ENCODE data around the gene XAGE2.
"Not testable (repeated sequence)": the region's sequence is repeated elsewhere in the genome, so short reads cannot be mapped to it uniquely, and the experiment has no call there.

The XAGE2 gene, protein sequence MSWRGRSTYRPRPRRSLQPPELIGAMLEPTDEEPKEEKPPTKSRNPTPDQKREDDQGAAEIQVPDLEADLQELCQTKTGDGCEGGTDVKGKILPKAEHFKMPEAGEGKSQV

DNA sequence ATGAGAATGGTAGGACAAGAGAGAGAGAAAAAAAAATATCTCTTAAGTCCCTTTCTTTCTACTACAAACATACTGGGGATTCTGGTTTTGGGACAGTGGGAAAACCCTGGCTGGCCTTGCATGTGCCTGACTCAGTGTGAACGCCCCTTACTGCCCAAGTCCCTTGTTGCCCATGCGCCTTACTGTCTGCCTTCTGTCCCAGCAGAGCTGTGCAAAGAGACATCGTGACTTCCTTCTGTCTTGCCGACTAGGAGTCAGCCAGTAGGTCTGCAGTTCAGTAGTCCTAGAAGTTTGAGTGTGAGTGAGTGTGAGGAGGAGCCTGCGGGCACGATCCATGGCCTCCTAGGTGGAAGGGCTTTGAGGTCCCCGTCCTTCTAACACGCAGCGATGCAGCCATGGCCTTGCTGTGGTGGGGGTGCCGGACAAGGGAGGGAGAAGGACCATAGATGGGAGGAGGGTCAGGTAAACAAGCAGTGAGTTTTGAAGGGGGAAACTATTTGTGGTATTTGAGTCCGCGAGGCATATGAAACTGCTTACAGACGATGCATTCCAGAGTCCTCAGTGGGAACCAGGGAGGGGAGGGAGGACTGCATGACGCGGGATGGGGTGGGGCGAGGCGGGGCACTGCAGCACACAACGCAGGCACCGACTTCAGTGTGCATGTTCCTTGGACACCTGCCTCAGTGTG, at the start of gene XAGE2:
XAGE2 (plus strand) TSS at position 654 of the 688 bp plus-strand sequence. CDS start 994 bp downstream, outside the sequence.
- no peak for DNase-seq

DNA sequence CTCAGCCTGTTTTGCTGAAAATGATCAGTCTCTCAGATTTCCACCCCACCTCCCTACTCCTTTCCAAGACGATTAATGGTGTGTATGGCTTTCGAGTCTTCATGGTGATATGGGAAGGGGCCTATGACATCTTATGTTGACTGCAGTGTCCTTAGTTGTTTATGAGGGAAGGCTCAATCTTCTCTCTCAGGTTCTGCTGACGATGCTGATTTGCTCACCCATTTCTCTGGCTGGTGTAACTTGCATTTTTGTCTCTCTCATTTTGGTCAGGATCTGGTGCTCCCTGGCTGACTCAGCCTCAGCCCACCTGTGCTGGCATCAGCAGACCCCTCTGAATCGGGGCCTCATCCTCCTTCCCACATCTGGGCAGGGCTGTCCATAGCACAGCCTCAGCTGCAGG, 31.4 kb upstream of the XAGE2 start:
- no peak for DNase-seq

DNA sequence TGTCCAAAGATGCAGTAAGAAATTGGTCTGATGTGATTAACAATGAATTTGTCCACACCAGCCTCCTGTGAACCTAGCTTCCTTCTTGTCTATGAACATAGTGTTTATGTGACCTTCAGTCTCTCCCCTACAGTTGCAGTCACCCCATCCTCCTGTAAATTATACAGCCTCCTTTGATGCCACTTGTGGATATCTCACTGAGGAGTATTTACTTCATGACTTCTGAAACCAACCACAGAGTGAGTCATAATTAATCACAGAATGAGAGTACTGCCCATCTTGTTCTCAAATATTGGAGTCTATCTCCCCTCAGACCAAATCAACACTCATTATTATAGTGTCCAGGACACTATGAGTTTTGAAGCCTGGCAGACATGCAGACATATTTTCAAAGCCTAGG, 27.3 kb upstream of the XAGE2 start:
- peak; percentile 1 for DNase-seq

DNA sequence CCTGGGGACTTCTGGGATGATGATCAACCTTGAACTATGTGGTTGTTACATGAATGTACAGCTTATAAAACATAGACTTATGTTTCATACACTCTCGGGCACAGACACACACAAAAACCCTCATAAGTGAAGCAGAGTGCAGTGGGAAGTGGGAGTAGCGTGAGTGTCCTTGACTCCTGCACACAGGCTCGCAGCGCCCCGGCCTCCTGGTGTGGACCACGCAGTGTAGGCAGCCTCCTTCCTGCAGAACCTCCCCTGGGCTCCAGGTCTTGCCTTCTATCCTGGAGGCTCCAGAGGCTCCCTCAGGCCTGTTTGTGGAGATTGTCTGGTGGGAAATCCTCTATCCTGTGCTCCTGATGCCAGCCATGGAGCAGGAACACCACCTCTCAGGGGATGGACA, 25.7 kb upstream of the XAGE2 start:
- DNase-seq, result not testable (repeated sequence)

DNA sequence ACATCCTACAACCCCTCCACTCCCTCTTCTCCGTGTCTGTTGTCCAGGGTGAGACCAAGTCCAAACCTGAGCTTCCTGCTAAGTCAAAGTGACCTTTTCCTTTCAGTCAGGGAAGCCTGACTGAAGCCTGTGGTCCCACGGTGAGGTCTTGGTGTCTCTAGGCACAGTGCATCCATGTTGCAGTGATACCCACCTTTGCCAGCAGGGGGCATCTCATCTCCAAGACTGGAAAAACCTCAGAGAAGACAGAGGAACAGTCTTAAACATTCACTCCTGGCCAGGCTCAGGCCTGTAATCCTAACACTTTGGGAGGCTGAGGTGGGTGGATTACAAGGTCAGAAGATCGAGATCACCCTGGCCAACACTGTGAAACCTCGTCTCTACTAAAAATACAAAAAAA, 23.4 kb upstream of the XAGE2 start:
- peak; percentile 1 for DNase-seq

DNA sequence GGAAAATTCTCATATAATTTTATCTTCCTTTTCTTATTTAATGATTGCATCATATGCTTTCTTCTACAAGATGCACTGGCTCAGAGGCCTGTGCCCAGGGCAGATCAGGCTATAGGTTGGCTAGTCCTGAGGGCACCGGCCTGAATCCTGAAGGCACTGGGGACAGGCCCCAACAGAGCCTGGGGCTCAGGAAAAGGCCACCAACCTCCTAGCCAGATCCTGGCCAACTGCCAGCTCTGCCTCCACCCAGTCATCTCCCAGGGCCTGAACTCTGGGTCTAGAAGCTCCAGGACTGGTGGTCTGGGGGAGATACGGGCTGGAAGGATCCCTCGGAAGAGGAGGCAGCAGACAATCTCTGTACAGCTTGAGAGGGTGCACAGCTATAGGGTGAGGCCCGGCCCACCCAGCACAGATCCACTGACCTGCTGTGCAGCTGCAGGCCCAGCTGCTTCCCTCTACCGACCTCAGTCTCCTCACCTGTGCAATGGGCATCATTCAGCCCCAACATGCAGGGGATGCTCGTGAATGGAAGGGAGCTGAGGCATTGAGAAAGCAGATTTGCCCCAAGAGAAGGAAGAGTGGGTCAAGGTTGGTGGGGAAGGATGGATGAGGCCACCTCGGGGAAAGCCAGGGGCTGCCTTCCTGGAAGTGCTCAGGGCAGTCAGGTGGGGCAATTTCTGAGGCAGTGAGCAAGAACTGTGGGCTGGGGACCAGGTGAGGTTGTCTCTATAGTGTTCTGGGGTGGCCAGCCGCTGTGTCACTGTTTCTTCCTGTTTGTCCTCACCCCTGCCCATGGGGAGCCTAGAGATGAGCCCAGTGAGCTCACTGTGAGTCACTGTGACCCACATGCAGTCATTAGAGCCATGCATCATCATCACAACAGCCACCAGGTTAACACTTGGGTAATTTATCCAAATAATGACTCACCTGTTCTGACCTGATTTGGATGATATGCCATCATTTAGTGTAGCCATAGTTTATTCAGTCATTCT, 22.4 kb upstream of the XAGE2 start:
- peak; percentile 8 for DNase-seq

DNA sequence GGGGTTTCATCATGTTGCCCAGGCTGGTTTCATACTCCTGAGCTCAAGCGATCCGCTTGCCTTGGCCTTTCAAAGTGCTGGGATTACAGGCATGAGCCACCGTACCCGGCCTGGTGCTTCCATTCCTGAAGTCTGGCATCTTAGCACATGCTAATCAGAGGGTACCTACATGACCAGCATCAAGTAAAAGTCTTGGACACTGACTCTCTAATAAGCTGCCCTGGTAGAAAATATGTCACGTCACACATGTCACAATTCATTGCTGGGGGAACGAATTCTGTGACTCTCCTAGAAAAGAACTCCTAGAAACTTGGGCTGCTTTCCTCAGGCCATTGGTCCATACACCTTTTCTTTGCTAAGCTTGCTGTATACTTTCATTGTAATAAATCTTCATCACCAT, 19.1 kb upstream of the XAGE2 start:
- no peak for DNase-seq

DNA sequence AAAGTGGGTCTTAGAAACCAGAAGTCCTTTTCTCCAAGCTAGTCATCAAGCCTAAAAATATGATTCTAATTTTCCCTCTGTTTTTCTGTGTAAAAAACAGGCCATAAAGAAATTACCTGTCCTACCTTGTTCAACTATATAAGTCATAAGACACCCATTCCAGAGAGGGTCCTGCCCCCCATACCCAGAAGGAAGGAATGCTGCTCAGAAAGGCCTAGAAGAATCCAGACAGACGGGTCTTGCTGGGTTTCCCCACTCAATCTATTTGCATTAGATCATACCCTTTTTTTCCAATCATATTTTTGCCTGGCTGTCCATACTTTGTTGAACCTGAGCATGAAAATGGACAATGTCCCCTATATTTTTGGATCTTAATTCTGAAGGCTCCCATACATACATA, 16.3 kb upstream of the XAGE2 start:
- no peak for DNase-seq

DNA sequence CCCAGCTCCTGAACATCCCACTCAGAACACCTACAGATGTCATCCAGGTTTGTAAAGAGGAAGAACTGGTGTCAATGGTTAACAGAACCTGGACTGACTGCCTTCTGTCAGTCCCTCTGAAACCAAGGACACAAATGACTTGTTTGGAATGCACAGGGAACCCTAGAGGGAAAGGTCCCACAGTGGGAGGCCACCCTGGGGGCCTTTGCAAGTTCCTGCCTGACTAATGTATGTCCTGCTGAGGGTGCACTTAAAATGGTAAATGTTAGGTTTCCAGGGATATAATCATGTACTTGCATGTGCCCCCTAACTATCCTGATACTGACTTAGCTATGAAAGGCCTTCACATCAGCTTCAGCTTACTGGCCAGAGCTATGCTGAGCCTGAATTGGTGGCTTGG, 15.0 kb upstream of the XAGE2 start:
- no peak for DNase-seq

DNA sequence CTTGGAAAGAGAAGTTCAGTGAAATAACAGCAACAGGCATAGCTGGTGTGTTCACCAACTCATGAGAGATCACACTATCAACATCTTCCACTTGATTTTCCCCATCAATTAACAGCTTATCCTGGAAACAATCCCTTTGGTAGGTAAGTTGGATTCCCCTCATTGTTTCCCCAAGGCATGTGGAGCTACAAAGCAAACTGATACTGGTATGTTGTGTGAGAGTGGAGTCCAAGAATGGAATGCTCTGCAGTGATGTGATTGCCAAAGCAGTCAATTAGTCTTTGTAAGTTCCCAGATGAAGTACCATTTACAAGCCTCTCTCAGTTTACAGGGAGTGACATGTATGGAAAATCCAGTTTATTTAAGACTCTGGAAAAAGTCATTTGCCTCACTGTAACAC, 13.7 kb upstream of the XAGE2 start:
- DNase-seq, result no peak

DNA sequence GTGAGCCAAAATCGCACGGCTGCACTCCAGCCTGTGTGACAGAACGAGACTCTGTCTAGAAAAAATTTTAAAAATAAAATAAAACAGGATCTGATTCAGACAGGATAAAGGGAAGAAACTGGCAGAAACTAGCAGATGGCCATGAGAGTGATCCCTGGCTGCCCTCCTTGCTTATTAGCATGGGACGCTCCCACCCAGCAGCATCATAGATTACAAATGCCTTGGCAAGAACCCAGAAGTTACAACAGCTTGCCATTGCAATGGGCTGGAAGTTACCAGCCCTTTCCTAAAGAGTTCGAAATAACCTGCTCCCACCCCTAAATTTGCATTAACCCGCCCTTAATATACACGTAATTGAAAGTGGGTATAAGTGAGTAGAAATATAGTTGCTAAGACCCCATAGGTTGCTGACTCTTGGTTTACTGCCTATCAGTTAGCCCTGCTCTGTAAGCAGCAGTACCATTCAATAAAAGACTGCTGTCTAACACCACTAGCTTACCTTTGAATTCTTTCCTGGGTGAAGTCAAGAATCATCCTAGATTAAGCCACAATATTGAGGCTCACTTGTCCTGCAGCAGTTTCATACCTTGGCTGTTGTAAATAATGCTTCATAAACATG, 9.1 kb upstream of the XAGE2 start:
- peak; percentile 2 for DNase-seq

DNA sequence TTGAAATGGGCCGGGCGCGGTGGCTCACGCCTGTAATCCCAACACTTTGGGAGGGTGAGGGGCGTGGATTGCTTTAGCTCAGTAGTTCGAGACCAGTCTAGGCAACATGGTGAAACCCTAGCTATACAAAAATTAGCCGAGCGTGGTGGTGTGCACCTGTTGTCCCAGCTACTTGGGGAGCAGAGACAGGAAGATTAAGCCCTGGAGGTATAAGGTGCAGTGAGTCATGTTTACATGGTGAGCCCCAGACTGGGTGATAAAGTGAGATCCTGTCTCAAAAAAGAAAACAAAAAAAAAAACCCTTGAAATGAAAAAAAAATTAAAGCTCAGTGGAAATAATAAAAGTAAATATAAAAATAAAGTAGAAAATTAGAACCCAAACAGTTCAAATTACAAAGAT, 6.9 kb upstream of the XAGE2 start:
- DNase-seq, result no peak

DNA sequence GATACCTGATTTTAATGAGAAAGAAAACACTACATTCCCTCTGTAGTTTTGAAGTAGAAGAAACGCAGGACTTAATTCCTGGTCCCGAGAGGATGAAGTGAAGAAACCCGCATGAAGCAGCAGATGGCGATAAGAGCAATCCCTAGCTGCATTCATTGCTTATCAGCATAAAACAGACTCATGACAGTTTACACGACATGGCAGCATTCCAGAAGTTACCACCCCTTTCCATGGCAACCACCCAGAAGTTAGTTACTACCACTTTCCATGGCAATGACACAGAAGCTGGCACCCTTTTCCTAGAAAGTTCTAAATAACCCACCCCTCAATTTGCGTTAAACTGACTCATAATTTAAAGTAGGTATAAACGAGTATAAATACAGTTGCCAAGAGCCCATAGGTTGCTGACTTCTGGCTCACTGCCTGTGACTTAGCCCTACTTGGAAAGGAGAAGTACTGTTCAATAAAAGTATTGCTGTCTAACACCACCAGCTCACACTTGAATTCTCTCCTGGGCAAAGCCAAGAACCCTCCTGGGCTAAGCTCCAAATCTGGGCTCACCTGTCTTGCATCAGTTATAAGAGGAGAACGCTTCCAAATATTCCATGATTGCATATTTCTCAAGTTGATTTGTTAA, 5.5 kb upstream of the XAGE2 start:
- DNase-seq, result no peak

DNA sequence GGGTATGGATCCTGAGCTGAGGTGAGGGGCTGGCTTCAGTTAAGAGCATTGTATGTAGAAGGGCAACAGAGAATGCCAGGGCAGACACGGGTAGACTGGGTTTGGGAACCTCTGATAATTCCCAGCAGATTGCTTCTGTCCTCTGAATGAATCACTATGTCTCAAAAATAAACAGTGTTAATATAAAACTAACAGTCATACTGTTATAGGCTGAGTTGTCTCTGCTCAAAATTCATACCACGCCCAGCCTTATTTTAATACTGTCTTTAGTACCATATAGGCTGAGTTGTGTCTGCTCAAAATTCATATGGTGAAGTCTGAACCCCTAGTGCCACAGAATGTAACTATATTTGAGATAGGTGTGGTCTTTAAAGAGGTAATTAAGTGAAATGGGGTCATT, 10.0 kb downstream of the XAGE2 start:
- DNase-seq, result no peak

DNA sequence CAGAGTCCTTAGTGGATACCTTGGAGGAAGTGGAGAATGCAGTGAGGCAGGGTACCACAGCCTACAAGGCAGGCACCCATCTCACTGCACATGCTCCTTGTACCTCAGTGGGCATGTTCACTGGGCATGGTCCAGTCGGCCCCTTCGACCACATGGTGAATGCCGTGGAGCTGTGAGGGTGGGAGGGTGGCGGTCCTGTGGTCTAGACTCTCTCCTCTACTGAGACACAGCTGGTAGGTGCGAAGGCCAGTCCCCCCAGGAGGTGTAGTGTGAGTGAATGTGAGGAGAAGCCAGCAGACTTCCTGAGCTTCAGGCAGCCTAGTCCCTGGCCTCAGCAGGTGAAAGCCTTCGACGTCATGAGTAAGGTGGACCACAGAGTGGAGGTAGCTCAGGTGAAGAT, 12.2 kb downstream of the XAGE2 start:
- DNase-seq, result no peak

DNA sequence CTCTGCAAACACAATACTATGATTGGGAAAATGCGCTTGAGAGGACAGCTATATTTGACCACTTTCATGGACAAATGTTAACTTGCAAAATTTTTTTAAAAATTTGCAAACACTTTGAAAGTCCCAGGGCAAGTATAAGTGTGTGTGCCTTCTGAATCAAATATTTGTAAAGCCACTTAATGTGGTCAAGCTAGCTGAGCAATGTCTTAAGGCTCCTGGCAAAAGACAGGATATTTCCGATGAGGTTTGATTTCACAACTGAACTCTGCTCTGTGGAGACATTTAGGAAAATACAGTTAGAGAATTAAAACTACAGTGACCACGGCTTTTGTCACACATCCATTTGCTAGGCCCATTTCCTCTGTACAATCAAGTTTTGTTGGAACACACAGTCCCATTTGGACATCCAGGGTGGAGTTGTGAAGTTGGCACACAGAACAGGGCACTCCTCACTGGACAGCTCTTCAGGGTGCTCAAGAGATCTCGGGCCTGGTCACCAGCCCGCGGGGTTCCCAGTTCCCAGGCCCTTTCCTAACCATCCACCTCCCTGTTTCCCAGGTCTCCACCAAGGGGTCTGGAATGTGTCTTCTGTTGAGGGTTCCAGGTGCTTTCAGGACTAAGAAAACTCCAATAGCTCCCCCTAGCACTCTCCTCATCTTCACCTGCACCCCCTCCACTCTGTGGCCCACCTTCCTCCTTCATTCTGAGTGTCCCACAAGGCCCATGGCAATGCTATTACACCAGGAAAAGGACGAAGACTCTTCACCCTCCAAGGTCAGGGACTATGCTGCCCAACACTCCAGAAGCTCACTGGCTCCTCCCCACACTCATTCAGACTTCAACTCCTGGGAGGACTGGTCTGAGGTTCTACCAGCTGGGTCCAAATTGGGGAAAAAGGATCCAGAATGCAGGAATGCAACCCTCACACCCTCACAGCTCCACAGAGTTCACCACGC, 41.9 kb downstream of the XAGE2 start:
- DNase-seq, result no peak

DNA sequence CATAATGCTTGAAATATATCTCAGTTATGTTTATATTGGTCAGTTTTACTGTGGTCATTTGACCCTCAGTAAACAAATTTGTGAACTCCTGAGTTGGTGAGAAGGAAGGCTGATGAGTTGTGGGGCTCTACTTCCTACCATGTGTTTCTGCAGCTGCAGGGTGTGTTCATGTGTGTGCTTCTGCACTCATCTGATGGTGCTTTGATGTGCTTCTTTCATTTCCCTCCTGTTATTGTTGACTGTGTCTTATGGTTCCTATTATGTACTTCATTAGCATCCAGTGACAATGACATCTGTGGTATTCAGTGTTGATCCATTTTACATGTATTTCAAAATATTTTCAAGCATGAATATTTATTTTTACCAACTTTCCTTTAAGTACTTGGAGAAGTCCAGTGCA, 46.5 kb downstream of the XAGE2 start:
- DNase-seq, result no peak

DNA sequence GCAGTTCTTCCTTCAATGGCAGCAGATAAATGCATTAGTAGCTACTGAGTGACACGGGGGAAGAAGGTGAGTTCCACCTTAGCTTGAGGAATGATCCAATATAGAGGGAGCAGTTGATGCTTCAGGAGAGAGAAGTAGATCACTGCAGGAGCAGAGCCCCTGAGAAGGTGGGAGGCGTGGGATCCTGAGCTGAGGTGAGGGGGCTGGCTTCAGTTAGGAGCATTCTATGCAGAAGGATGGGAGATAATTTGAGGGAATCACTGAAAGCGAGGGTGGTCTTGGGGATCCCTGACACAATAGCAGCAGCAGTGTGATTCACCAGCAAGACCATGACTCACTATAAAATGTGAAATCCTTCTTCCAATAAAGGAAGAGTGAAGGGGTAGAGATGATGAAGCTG, 48.0 kb downstream of the XAGE2 start:
- DNase-seq, result no peak

DNA sequence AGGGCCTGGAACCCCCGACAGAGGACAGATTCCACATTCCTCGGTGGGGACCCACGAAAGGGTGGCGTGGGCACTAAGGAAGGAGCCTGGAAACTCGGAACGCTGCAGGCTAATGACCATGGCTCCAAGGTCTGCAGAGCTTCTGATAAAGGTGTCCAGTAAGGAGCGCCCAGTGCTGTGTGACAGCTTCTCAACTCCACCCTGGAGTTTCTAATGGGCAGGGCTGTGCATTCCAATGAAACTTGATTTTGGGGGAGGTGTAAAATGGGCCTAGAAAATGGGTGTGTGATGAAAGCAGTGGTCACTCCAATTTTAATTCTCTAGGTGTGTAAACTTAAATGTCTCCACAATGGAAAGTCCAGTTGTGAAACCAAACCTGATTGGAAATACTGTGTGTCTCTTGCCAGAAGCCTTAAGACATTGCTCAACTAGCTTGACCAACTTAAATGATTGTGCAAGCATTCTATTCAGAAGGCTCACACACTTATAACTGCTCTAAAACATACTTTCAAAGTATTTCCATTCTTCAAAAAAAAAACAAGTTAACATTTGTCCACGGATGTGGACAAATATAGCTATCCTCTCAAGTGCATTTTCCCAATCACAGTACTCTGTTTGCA, 52.1 kb downstream of the XAGE2 start:
- peak; percentile 53 for DNase-seq

DNA sequence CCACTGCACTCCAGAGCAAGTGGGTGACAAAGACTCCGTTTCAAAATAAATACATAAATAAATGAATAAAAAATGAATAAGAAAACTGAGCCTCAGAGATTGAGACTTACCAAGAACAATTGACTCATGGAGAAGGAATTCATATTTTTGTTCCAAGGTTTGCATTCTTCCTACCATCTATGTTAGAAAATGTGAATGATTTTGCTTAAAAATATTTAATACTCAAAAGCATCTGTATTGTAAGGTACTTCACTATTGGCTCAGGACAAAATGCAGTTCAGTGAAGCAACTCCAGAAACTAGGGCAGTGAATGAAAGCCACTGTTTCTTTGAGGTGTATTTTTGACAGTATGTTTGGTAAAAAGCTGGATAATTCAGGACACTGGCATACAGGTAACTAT, 54.1 kb downstream of the XAGE2 start:
- peak; percentile 78 for DNase-seq

DNA sequence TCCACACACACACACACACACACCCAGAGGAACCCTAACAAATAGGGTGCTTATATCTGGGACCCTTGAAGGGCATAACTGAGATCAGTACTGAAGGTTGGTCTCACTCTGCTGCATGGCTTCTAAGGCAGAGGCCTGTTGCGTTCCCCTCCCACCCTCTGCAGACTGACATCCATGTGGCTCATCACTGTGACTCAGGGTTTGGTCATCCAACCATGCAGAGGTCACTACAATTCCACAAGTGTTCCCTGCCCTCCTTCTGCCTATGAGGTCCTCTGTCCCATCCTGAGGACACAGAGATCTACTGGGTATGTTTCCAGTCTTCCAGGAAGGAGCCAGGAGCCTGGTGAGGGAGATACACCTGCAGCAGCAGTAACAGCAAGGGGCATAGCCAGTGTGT, 55.8 kb downstream of the XAGE2 start:
- DNase-seq, result peak; percentile 67

Data from HCEC 1CT (cell line).